Astrocyte (in vitro differentiated cells and primary cell): ENCODE data around the gene LRRC42. TPM values are rescaled to one million over a fixed set of nuclear protein-coding genes. Genes with fewer than 3 reads are reported as not detected.

Experiments
- DNase-seq: peaks from one replicate; pipeline ENCODE4 v3.0.0-alpha.2; 2010; ENCODE audit warnings: low read depth
- FAIRE-seq: peaks from 2 replicates; lab custom pipeline; 2011; peaks lifted over from hg19 to GRCh38; lab: Jason Lieb, UNC
- H2AFZ ChIP-seq: 2 replicates; pipeline ENCODE4 v1.6.0; 2012; ENCODE audit warnings: low read depth, low read length, inconsistent platforms
- H3K27ac ChIP-seq: 2 replicates; pipeline ENCODE4 v1.5.1; 2011; ENCODE audit warnings: low read depth, low read length, inconsistent platforms
- H3K27me3 ChIP-seq: 2 replicates; pipeline ENCODE4 v1.6.0; 2011; ENCODE audit warnings: low read length, inconsistent platforms; ENCODE audit not compliant: insufficient read depth
- H3K36me3 ChIP-seq: 2 replicates; pipeline ENCODE4 v1.5.1; 2011; ENCODE audit warnings: low read length, inconsistent platforms; ENCODE audit not compliant: insufficient read depth
- H3K4me1 ChIP-seq: 2 replicates; pipeline ENCODE4 v1.5.1; 2011; ENCODE audit warnings: low read length, inconsistent platforms; ENCODE audit not compliant: insufficient read depth
- H3K4me2 ChIP-seq: 2 replicates; pipeline ENCODE4 v1.6.0; 2012; ENCODE audit warnings: low read length, inconsistent platforms
- H3K4me3 ChIP-seq: 2 replicates; pipeline ENCODE4 v1.5.1; 2011; ENCODE audit warnings: low read depth, mild to moderate bottlenecking, low read length, inconsistent platforms; ENCODE audit not compliant: insufficient read depth
- H3K79me2 ChIP-seq: 2 replicates; pipeline ENCODE4 v1.6.0; 2012; ENCODE audit warnings: mild to moderate bottlenecking, low read length, inconsistent platforms; ENCODE audit not compliant: insufficient read depth
- H3K9ac ChIP-seq: 2 replicates; pipeline ENCODE4 v1.6.0; 2012; ENCODE audit warnings: mild to moderate bottlenecking, low read length, inconsistent platforms
- H3K9me3 ChIP-seq: 2 replicates; pipeline ENCODE4 v1.5.1; 2012; ENCODE audit warnings: low read depth, mild to moderate bottlenecking, low read length, inconsistent platforms; ENCODE audit not compliant: insufficient read depth
- H4K20me1 ChIP-seq: 2 replicates; pipeline ENCODE4 v1.6.0; 2012; ENCODE audit warnings: low read length, inconsistent platforms; ENCODE audit not compliant: insufficient read depth
- H3K27ac Mint-ChIP-seq: one replicate; pipeline ENCODE4 v1.8.0; 2021; ENCODE audit warnings: mild to moderate bottlenecking, mixed read lengths; ENCODE audit not compliant: unreplicated experiment
- H3K27me3 Mint-ChIP-seq: one replicate; pipeline ENCODE4 v1.8.0; 2021; ENCODE audit warnings: low read depth, mixed read lengths; ENCODE audit not compliant: unreplicated experiment
- H3K36me3 Mint-ChIP-seq: one replicate; pipeline ENCODE4 v1.8.0; 2021; ENCODE audit warnings: low read depth, mixed read lengths; ENCODE audit not compliant: unreplicated experiment
- H3K4me1 Mint-ChIP-seq: one replicate; pipeline ENCODE4 v1.8.0; 2021; ENCODE audit warnings: low read depth, mixed read lengths; ENCODE audit not compliant: unreplicated experiment
- H3K4me3 Mint-ChIP-seq: one replicate; pipeline ENCODE4 v1.8.0; 2021; ENCODE audit warnings: mild to moderate bottlenecking, moderate library complexity, mixed read lengths; ENCODE audit not compliant: unreplicated experiment
- H3K9me3 Mint-ChIP-seq: one replicate; pipeline ENCODE4 v1.8.0; 2021; ENCODE audit warnings: mild to moderate bottlenecking, mixed read lengths; ENCODE audit not compliant: unreplicated experiment
- CTCF ChIP-seq: IDR thresholded peaks from 2 replicates; pipeline ENCODE4 v1.5.1; 2011; ENCODE audit warnings: low read depth, mild to moderate bottlenecking, inconsistent platforms, low read length, moderate library complexity; ENCODE audit not compliant: insufficient read depth
- EZH2 ChIP-seq: IDR thresholded peaks from 2 replicates; pipeline ENCODE4 v1.6.1; 2012; ENCODE audit warnings: mild to moderate bottlenecking, low read length, inconsistent platforms; ENCODE audit not compliant: insufficient read depth
- total RNA-seq: library from RNA; stranded (reverse); gene quantifications from 2 replicates; pipeline ENCODE4 v1.2.1, GENCODE V29; 2021

LRRC42 gene
- total RNA-seq, 1 donor from 2014 or later = 54.6 TPM

- Histone ChIP-seq H4K20me1 (no peaks in the 10 kb centered on the region), H3K9me3 (no peaks in the 10 kb centered on the region), H3K4me2 (no peak overlapping the region), H3K79me2 (no peaks in the 10 kb centered on the region), H3K27me3 (no peaks in the 10 kb centered on the region), H3K9ac (no peak overlapping the region), H3K4me1 (peaks cover 5% of the 10 kb centered on the region), H2AFZ (no peak overlapping the region), H3K4me3 (no peak overlapping the region), H3K27ac (no peak overlapping the region), H3K36me3 (no peaks in the 10 kb centered on the region)
- FAIRE-seq (no peak), DNase-seq (peak; percentile 86)
- H3K36me3 Mint-ChIP-seq = peaks cover 1% of the 10 kb centered on the region
- peaks cover 19% of the 10 kb centered on the region for H3K4me1 Mint-ChIP-seq
- H3K4me3 Mint-ChIP-seq = no peak overlapping the region
- H3K27ac Mint-ChIP-seq = no peak overlapping the region
- no peaks in the 10 kb centered on the region for H3K9me3 Mint-ChIP-seq
- H3K27me3 Mint-ChIP-seq = peaks cover 5% of the 10 kb centered on the region
- TF ChIP-seq CTCF (no peak), EZH2 (no peak)
Measured at GRCh38 chr1:53899206-53899628, 46.9 kb upstream of the LRRC42 start.

GRCh38 chr1:53899708-53900107 is 46.4 kb upstream of the LRRC42 start:
- no peak overlapping the region for H2AFZ ChIP-seq
- H3K27me3 ChIP-seq = no peaks in the 10 kb centered on the region
- DNase-seq (no peak), FAIRE-seq (no peak)
- peaks cover 3% of the 10 kb centered on the region for H3K27me3 Mint-ChIP-seq
- no peak overlapping the region for H3K27ac ChIP-seq
- no peaks in the 10 kb centered on the region for H3K79me2 ChIP-seq
- no peak overlapping the region for H3K9ac ChIP-seq
- H3K4me1 Mint-ChIP-seq = peaks cover 19% of the 10 kb centered on the region
- no peak overlapping the region for H3K27ac Mint-ChIP-seq
- H3K4me2 ChIP-seq = no peak overlapping the region
- H3K4me1 ChIP-seq = peaks cover 5% of the 10 kb centered on the region
- no peaks in the 10 kb centered on the region for H3K9me3 ChIP-seq
- no peaks in the 10 kb centered on the region for H3K36me3 ChIP-seq
- no peak overlapping the region for H3K4me3 Mint-ChIP-seq
- TF ChIP-seq EZH2 = no peak
- no peak for TF ChIP-seq CTCF
- no peaks in the 10 kb centered on the region for H4K20me1 ChIP-seq
- H3K4me3 ChIP-seq = no peak overlapping the region
- H3K36me3 Mint-ChIP-seq = peaks cover 1% of the 10 kb centered on the region
- H3K9me3 Mint-ChIP-seq = no peaks in the 10 kb centered on the region

GRCh38 chr1:53902235-53903138 is 43.7 kb upstream of the LRRC42 start:
- no peaks in the 10 kb centered on the region for H3K27me3 ChIP-seq
- Mint-ChIP-seq H3K36me3 (peaks cover 3% of the 10 kb centered on the region), H3K4me3 (no peak overlapping the region), H3K4me1 (peaks cover 15% of the 10 kb centered on the region), H3K27ac (no peak overlapping the region), H3K9me3 (no peaks in the 10 kb centered on the region), H3K27me3 (no peaks in the 10 kb centered on the region)
- no peak for TF ChIP-seq CTCF
- no peak for TF ChIP-seq EZH2
- H4K20me1 ChIP-seq = no peaks in the 10 kb centered on the region
- H3K79me2 ChIP-seq = no peaks in the 10 kb centered on the region
- no peak overlapping the region for H3K27ac ChIP-seq
- DNase-seq (no peak), FAIRE-seq (no peak)
- no peaks in the 10 kb centered on the region for H3K9me3 ChIP-seq
- no peak overlapping the region for H3K4me3 ChIP-seq
- no peak overlapping the region for H3K4me2 ChIP-seq
- no peak overlapping the region for H2AFZ ChIP-seq
- no peaks in the 10 kb centered on the region for H3K4me1 ChIP-seq
- no peak overlapping the region for H3K9ac ChIP-seq
- H3K36me3 ChIP-seq = no peaks in the 10 kb centered on the region
